HEK293T (cell line): ENCODE data around the gene ITPKC.

Experiments
- BHLHE40 ChIP-seq: fragments of 450-650 bp; IDR thresholded peaks from 2 replicates; pipeline ENCODE4 v1.6.1; 2016; ENCODE audit warnings: mild to moderate bottlenecking, moderate library complexity, borderline replicate concordance
- FOXM1 ChIP-seq: fragments of 450-650 bp; IDR thresholded peaks from 2 replicates; pipeline ENCODE4 v1.6.1; 2017; ENCODE audit warnings: mild to moderate bottlenecking, borderline replicate concordance
- L3MBTL2 ChIP-seq: fragments of 450-650 bp; conservative IDR thresholded peaks from 2 replicates; pipeline ENCODE4 v1.6.1; 2016; ENCODE audit warnings: mild to moderate bottlenecking
- SP1 ChIP-seq: fragments of 450-650 bp; IDR thresholded peaks from 2 replicates; pipeline ENCODE4 v1.6.1; 2017

- TF ChIP-seq FOXM1 (no peak), SP1 (no peak), BHLHE40 (no peak), L3MBTL2 (no peak)
These were observed 64.2 kb downstream of the ITPKC start for GRCh38 chr19:40781140-40781539.
